Stimulated activated CD8-positive, alpha-beta memory T cell treated with anti-CD3 and anti-CD28 coated beads, Interleukin-15, amount 100 ng/mL, for 4 hours (primary cell): ENCODE measurements around the gene ABCA4.

Experiments used
- DNase-seq, 2 donors: peaks; one replicate each; pipeline ENCODE4 v3.0.0-alpha.2; 2020; ENCODE audit warnings: low read depth in 2 of 2

Gene ABCA4

DNA sequence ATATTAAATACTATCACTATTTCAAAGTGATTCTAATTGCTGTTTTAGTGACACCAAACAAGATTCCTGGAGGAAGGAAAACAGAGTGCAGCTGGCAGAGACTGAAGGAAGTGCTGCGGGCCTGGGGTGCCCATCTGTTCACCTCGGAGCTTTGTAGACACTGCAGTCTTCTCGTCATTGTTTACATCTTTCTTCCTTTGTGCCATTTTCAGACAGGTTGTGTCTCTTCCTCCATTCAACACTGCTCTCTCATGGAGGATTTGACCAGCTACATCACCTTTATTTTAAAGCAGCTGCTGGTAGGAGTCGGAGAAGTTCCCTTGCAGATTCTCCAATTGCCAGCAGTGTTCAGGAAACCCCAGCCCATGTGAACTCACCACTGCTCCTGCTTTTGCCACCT, 37.3 kb downstream of the ABCA4 start:
- DNase-seq = no peak

DNA sequence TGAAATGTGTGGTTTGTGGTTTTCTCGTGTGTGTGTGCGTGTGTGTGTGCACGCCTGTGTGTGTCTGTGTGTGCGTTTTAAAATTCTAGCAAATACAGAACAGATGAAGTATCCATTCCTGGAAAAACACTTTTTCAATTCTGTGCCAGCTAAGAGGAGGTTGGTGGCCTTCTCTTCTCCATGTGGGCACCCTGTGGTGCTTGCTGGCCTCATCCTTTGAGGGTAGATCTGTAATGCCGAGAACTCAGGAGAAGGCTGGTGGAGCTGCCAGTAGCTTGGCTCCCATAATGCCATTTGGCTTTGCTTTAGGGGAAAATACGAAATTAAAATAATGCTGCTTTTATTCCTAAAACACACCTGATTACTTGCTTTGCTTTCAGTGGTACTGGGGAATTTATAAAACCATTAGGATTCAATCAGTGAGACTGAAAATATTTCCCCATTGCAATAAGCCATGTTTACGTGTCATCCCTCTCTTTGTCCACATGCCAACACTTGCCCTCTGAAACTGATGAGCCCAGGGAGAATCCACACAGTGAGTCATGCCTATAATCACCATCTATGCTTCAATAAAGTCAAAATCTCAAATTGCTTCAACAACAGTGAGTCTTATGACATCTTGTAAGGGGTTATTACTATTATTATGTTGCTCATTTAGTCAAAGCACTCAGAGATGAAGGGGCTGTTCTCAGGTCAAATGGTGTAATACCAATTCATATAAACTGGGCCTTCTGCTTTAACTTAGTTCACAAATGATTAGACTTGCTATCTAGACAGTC, 39.2 kb downstream of the ABCA4 start:
- no peak for DNase-seq

DNA sequence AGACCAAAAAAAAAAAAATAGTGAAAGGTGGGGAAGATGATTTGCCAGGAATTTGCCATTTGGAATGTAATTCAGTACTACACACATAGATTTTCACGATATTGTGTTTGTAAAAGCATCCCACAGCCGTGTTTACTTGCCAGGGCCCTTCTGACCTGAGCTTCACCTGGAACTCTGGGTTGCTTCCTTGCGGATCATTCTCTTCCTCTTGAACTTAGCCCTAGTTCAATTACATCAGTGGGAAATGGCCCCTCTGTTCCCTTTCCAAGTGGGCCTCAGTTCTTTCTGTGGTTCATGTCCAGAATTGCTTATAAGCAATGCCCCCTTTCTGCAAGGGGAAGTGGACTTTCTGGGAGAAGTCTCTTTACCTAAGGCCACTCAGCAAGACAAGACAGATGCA, 41.0 kb downstream of the ABCA4 start:
- no peak for DNase-seq

DNA sequence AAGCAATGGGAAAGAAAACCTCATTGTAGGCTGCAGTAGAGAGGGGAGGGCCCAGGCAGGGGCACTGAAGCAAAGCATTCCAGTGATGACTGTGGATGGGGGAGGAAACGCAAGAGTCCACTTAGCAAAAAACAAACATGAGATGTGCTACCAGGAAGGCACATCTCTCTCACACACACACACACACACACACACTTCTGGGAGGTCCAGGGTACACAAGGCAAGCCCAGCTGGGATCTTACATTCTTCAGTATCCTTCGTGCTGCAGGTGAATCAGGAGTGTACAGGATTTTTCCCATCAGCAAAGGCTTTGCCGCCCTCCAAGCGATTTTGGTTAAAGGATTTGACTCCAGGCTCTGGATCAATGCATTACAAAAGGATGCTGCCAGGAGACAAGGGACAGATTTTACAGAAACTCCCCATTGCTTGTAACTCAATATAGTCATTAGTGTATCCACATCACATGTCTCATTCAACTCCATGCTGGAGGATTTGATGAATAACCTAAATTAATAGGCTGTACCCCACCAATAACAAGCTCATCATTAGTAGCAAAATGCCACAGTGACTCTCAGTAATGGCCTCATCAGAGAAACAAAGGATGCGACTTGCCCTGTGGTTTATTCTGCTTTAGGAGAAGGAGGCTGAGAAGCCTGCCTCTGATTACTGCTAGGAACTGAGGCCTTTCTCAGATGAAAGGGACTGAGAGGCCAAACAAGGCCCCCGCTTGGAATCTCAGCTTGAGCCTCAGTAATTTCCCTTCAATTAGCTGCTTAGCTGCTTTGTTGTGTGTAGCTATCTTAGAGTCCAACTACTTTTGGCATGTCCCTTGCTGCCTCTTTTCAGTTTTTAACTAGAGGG, 41.6 kb downstream of the ABCA4 start:
- DNase-seq = no peak

DNA sequence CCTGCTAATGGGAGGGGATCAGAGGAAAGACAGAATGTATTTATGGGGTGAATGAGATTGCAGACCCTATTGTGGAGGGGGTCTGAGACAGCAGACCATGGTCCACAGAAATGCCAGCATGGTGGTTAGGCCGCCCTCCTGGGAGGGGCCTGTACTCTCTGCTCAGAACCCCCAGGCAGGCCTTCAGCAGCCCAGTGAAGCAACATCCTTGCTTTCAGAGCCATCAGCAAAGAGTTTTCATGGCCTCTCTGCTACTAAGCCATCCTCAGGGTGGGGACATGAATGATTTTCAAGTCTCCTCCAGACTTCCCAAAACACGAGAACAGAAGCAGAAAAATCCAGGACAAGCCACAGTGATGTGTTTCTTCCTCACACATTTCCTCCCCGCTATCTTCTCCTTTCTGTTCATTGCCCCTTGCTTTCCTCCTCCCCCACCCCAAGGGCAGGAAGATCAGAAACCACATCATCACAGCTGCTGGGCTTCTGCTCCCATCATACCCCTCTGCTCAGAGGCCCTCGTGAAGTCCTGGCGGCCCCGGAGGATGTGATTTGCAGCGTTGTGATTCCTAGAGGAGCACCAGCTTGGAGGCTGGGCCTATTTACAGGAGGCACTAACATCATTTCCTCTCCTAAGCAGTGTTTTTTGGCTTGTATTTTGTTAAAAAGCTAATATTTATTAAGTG, 48.0 kb downstream of the ABCA4 start:
- no peak for DNase-seq

DNA sequence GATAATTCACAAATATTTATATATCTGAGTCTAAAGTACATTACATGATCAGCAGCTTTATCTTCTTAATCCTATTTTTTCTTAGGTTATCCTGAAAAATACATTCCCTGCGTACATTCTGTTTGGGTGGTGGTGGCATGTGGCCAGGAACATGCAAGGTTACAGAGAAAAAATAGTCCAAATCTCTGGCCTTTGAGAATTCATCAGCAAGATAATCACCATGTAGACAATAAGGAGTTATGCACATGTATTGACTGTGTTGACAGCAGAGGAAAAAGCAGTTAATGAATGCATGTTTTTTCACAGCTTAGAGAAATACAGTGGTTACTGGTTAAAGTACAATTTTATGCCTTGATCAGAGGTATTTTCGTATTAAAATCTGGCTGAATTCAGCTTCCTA, 49.0 kb downstream of the ABCA4 start:
- no peak for DNase-seq

DNA sequence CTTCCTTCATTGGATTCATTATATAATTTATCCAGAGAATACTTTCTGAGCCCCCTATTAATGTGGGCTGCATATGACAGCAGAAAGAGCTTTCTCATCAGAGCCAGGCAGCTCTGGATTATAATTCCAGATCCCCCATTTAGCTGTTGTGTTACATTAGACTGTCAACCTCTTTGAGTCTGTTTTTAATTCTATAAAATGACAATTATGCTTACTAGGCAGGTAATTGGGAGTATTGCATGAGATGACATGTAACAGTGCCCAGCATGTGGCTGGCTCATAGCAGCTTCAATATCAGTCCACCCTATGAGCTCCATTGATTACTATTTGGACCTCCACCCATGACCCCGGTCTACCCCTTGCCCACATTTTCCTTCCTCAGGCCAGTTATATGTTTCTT, 49.6 kb downstream of the ABCA4 start:
- no peak for DNase-seq

DNA sequence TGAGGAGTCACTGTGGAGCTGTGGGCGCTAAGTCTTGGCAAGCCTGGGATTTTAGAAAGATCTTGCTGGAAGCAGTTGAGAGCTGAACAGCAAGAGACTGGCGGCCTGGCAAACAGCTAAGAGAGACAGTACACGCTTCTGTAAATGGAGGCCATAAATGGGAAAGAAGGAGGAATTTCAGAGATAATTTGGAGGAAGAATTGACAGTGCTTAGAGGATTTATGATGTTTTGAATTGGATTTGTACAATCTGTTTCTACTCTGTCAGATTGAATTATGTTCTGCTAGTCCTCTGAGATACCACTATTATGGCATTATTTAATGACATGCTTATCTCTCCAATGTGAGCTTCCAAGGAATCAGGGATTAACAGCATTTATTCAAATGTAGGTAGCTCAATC, 50.1 kb downstream of the ABCA4 start:
- no peak for DNase-seq

DNA sequence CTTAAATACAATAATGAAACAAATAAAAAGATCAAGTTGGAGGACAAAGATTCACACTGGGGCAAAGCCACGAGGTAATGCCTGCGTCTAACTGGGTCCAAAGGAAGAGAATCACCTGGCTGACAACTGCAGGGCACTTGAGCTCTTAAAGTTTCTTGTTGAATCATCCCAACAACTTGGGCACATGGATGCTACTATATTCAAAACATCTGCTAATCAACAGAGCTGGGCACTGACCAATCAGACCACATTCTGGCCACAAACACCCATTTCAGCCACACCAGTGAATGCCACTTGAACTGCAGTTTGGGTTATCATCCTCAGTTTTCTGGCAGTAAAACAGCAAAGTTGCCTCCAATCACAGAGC, 51.0 kb downstream of the ABCA4 start:
- DNase-seq = no peak

DNA sequence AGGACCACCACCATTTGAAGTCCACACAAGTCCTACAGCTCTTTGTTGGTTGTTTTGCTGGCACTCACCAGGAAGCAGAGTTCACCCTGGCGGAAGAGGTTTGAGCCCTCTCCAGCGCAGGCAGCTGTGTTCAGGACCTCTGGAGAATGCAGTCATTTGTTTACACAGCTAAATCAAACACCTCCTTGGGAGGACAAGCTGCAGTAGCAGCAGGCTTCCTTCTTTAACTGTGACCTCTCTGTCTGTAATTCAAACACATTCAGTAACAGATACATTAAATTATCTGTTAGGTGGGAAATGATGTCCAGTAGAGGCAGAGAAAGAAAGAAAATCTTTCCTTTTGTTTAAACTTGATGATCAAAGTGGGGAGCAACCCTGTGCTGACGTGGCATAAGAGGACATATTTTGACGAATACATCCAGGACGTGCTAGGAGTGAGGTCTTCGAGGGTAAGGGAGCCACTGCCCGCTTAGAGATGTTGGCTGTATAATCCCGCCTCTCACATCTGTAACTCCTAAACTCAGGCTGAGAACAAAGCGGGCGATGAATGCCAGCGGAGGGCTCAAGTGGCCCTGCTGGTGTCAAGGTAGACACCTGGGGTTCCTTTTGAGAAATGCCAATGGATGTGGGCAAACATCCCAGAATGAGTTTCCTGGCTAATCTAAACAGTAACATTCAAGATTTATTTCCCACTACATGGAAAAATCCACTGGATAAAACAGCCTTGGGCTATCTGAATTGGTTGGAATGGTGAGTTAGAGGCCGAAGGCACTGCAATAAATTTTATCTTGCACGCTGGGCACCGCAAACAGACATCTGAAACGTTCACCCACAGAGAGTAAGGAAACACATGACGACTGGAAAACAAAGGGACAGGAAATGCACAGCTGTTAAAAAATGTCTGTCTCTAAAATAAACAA, 51.7 kb downstream of the ABCA4 start:
- no peak for DNase-seq

DNA sequence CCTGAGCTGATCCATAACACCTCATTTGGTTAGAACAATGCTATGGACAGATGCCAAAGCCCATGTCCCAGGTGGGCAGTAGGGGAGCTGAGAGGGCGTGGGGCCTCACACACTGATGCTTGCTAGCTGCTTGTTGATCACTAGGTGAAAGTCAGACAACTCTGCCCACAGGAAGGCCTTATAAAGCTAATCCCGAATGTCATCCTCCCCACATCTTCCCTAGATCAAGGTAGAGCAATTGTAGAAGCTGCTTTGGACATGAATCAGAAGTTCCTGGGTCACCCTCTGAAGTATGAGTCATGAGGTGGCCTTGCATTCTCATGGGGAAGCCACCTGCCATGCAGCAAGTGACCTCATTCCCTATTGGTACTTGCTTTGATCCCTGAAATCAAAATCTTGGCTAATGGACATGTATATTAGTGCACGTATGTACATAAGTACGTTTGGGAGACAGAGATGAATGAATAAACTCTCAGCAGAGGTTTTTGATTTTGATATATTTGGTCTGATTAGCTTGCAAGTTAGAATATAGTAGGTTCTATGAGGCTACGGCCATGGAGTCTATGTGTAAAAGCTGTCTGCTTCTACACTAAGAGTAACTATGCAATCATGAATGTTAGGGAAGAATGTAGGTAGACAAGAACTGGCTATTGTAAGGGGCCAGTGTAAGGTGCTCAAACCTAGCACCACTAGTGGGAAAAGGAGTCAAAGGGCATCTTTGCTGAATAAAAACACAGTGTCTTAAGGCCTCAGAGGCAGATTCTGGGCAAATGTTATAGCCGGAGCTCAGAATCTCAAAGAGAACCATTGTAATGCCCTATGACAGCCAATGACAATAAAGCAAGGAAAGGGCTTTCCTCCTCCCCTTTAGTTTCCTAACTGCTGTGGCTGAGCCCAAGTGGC, 52.6 kb downstream of the ABCA4 start:
- DNase-seq = no peak

DNA sequence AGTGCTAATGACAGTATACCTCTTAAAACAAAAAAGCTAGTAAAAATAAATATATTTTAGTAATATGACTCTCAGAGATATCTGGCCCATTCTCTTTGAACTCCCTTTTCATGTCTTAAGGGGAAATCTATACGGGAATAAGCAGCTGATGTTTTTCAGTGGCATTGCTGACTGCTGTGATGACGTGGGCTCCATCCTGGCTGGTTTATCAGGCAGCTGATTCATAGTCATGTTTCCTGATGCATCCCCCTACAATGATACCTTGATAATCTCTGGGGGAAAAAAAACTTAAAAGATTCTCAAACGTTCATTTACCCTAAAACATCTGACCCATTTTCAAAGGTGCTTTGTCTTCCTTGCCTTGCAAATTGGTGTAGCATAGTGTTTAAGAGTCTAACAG, 53.8 kb downstream of the ABCA4 start:
- no peak for DNase-seq

DNA sequence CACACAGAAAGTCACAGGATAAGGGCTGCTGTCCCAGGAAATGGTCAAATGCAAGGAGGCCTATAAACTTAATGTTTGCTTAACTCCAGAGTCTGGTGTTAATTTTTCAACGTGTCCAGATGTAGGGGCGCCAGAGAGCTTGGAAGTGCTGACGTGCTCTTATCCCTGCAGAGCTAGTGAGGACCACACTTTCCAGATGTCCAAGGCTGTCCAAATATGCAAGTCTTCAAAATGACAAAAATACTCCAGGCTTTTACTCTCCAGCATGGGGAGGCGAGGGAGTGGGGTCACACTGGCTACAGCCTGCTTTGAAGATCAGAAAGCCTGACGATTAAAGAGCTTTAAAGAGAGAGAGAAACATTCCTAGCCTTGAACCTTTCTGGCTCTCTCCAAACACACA, 57.6 kb downstream of the ABCA4 start:
- DNase-seq = no peak

DNA sequence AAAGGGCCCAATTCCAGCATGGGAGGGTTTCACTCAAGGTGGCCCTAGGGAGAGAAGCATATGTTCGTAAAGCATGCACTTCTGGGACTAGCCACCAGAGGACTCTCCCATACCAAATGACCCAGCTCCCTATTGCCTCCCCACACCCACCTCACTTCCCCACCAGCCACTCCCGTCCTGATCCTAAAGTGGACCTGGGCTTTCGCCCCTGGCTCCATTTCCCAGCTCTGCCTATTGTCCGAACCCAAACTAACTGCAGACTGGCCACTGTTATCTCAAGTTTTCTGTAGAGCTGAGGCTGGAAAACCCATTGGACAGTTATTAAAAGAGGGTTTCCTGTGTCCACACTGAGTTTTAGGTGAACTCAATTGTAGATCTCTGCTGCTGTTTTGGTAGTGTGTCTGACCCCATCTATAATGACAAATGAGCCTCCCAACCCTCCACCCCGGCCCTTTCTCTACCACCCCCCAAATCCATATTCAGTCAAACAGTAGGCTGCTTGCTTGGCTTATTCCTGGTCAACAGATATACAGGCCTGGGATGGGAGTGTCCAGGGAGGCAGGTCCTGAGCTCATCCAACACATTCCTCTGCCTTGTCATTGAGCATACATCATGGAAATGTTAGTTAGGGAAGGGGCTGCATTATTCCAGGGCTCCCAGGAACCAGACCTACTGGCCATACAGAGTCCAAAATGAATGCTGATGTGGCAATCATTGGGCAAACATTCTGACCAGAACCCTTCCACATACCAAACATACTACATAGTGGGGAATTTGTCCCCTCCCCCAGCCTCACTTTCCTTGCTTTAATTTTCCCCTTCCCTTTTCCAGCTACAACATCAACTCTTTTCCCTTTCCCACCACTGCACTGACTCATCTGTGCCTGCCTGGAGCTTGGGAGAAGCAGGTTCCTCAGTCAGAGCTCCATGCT, 59.2 kb downstream of the ABCA4 start:
- no peak for DNase-seq

DNA sequence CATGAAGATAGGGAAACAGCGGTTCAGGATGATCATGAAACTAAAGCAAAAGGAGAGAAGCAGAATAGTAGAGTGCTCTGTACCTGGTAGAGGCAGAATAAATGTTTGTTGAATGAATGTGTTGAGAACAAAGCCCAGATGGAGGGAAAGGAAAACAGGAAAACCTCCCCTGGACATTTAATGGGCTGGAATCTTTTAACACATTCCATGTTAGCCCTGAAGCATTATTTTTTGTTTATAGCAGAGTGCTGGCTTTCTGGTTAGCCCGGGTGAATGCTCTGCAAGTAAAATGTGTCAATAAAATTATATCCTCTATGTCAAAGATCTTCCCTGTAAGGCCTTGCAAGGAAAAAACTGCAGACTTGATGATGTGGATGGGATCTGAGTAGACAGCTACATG, 60.2 kb downstream of the ABCA4 start:
- DNase-seq = no peak

DNA sequence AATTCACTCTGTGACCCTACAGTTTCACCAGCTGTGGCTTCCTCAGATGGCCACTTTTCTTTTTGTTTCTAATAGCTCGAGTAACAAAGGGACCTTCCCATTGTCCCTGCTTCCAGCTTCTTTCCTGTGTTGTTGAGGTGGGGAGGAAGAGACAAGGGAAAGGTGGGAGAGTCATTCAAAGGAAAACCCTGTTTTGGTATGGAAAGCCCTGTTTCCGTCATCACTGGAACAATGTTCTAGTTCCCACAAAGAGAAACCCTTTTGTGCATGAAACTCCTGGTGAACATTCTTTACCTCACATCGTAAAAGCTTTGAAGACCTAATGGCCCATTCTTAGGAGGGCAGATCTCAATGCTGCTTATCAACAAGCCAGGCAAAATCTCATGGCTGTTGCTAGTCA, 62.2 kb downstream of the ABCA4 start:
- no peak for DNase-seq

DNA sequence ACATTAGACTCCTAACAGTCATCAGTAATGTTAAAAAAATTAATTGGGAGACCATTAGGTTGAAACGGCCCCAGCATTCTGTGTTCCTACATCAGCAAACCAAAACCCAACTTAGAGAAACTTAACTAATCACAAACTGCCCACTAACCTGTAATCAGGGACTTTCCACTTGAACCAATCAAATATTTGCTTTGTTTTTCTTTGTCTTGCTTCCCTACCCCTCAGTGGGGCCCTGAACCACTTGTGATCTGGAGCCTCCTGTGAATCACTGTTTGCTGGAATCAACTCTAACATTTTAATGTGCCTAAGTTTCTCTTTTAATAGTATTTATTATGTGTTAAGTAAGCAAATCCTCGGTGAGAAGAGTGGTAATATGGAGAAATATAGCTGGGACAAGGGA, 64.0 kb downstream of the ABCA4 start:
- DNase-seq = no peak

DNA sequence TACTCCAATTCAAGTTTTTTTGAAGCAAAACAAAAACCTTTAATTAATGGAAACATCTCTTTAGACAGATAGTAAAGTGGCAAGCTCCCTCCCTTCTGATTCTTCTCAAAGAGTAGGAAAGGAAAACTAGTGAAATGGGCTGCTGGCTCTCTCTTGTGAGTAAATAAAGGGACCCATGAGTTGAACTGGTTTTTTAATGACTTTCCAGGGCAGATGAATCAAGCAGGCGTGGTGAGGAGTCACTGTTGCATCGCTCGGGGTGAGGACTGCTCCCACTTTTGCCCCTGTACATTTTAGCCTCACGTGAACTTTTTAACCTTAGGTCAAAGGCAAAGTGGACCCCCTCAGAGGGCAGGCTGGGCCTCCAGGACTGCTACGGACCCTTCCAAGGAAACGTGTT, 64.8 kb downstream of the ABCA4 start:
- no peak for DNase-seq

DNA sequence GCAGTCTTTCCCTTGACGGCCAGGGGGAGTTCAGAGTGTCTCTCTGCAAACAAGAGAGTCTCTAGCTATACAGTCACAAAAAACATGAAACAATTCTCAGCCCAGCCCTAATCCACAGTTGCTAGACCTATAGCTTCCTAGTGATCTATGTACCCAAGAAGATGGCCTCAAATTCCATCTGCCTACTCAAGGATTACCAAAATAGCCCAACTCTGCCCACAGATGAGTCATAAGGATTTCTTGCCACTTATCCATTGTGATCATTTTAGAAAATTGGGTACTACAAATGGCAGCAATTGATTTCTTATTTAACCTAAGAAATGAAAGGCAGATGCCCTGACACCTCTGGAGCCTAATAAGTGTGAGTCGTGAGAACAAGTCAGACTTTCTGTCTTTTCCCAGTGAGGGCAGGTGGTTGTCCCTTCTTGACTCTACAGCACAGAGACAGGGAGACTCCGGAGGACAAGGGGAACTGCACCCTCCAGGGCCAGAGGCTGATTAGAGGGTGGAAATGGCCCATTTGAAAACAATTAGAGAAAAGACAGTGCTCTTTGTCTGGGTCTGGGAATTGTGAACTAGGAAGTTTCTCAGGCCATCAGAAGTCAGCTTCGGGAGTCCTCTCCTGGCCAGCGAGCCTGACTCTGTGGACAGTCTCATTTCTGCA, 65.4 kb downstream of the ABCA4 start:
- no peak for DNase-seq
